GM12891 (cell line): ENCODE data around the gene DPH1.

Experiments used
- PAX5 ChIP-seq: IDR thresholded peaks from 2 replicates; pipeline ENCODE4 v1.6.1; 2011; ENCODE audit warnings: low read length, moderate library complexity, mild to moderate bottlenecking; ENCODE audit not compliant: insufficient read depth, severe bottlenecking
- POLR2A ChIP-seq: IDR thresholded peaks from 2 replicates; pipeline ENCODE4 v1.6.1; 2011; ENCODE audit warnings: low read depth, low read length, control low read depth
- POLR2AphosphoS5 ChIP-seq: IDR thresholded peaks from 2 replicates; pipeline ENCODE4 v1.6.1; 2011; ENCODE audit warnings: low read depth, low read length, control low read depth
- SPI1 ChIP-seq: IDR thresholded peaks from 2 replicates; pipeline ENCODE4 v1.6.1; 2011; ENCODE audit warnings: low read depth, low read length, control low read depth
- TAF1 ChIP-seq: IDR thresholded peaks from 2 replicates; pipeline ENCODE4 v1.6.1; 2011; ENCODE audit warnings: low read depth, low read length, control low read depth

DNA sequence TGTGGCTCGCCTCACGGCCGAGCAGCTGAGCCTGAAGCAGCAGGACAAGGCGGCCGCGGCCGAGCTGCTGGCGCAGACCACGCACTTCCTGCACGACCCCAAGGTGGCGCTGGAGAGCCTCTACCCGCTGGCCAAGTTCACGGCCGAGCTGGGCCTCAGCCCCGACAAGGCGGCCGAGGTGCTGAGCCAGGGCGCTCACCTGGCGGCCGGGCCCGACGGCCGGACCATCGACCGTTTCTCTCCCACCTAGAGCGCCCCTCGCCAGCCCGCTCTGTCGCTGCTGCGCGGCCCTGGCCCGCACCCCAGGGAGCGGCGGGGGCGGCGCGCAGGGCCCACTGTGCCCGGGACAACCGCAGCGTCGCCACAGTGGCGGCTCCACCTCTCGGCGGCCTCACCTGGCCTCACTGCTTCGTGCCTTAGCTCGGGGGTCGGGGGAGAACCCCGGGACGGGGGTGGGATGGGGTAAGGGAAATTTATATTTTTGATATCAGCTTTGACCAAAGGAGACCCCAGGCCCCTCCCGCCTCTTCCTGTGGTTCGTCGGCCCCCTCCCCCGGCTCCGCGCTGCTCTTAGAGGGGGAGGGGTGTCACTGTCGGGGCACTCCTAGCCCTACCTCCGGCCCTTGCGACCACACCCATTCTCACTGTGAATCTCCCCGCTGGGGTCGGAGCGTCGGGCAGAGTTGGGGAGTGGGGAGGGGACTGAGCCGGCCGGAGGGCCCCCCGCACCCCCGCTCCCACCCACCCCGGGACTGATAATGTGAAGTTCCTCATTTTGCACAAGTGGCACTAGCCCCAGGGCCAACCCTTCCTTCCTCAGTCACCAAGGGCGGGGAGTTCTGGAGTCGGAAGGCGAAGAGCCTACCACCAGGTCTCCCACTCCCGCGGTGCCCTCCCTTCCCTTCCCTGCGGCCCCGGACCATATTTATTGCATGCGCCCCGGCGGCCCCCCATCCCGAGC is 28.9 kb downstream of the DPH1 start:
- TF ChIP-seq POLR2A (0 out of 2 replicates have a peak, but pooled peaks have one; percentile 53), TAF1 (no peak), SPI1 (no peak), PAX5 (no peak), POLR2AphosphoS5 (peak; percentile 33)
